ENCODE data around the gene WARS2.

The WARS2 gene

DNA sequence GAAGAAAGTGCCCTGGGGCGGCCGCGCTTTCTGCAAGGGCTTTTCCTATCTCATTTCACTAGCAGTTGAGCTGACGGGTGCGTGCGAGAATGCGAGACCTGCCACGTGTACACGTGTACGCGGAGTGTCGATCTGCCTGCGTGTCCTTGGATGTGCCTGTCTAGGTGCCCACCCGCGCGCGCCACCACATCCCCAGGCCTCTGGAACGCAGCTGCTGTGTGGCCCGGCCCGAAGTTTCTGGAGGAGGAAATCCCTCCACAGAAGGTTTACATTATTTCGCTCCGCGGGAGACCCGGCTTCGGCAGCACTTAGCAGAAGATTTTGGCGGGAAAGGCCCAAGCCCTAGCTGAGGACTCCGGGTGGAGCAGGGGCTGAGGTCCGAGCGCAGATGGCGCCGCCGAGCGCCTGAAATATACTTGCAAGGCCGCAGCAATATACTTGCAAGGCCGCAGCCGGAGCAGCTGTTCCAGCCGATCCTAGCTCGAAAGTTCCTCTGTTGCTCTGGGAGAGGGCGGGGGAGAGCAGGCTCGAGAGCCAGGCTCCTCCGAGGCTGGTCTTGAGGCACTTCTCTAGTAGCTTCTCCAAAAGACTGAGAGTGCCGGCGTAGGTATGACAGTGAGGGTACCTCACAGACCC is 156.2 kb downstream of the WARS2 start:
- no peak for DNase-seq (ENCODE audit: low read depth)

DNA sequence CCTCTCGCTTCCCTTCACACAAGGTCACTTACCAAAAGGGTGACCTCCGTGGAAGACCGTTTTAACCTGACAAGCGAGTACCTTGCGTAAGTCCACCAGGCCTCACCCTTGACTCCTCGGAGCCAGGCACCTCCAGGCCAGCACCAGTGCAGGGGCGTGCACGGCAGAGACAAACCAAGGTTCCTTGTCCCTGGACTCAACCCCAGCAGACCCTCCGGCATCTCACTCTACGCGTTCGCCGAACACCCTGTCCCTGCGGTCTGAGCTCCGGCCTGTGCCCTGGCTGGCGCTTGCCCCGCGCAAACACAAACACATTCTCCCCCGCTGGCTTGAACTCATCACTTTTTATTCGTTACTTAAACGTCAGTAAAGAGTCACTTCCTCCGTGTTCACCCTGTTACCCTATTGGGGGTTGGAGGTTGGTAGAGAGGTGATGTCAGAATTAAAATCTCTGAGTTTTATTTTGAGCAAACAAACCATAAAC is 156.9 kb downstream of the WARS2 start:
- DNase-seq (ENCODE audit: low read depth), result no peak

DNA sequence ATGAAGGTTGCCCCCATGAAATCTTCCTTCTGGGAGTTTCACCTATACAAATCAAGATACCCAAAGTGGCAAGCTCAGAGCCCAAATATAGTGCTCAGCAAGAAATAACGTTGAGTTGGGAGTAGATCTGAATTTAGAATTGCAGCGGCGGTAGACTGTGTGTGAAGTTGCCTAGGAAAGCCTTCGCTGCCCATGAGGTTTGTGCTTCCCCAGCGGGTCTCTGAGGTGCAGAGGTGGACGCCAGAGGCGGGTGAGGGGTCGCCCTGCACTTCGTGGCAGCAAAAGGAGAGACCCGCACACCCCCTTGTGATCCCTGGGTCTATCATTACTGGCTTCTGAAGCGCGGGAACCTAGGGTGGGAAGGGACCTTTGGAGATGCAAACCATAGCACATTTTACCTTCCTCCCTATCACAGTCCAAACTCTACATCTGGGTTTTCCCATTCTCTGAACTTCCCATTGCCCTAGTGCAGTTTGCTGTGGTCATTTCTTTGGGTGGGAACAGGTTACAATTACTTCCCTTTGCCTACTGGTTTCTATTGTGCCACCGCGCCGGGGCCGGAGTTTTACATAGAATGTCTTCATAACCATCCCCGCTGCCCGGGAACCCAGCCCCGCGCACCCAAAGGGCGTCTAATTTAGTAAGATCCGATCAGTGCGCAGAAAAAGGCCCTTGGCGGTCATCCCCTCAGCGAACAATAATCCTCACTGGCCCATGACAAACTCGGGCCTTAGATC is 157.5 kb downstream of the WARS2 start:
- no peak for DNase-seq (ENCODE audit: low read depth)

- no peak for DNase-seq (ENCODE audit: low read depth)
Measured at GRCh38 chr1:118982266-118982665, 158.2 kb downstream of the WARS2 start.

DNA sequence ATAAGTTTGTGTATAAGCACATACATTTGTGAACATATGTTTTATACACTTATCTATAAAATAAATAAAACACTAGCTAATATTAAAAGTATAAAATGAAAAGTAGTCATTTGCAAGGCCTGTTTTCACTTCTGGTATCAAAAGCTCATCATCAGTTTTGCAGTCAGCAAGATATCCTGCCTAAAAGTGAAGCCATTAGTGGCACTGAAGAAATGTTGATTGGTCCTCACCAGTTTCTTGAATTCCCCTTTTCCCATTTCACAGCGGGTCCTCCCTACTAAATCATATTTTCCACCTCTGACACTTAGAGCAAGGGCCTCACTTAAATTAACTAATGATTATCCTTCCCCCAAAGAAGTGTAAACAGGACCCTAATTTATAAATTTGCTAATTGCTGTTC is 159.0 kb downstream of the WARS2 start:
- DNase-seq (ENCODE audit: low read depth), result no peak
